GM12872 (cell line): ENCODE measurements around the gene TNFRSF11A.

Experiments used
- TF ChIP-seq, protein P1 (sequence below): IDR thresholded peaks from 3 replicates; pipeline ENCODE4 v1.5.1; 2011; ENCODE audit warnings: low read depth, mild to moderate bottlenecking, low read length, moderate library complexity; ENCODE audit not compliant: insufficient read depth

TNFRSF11A gene

DNA sequence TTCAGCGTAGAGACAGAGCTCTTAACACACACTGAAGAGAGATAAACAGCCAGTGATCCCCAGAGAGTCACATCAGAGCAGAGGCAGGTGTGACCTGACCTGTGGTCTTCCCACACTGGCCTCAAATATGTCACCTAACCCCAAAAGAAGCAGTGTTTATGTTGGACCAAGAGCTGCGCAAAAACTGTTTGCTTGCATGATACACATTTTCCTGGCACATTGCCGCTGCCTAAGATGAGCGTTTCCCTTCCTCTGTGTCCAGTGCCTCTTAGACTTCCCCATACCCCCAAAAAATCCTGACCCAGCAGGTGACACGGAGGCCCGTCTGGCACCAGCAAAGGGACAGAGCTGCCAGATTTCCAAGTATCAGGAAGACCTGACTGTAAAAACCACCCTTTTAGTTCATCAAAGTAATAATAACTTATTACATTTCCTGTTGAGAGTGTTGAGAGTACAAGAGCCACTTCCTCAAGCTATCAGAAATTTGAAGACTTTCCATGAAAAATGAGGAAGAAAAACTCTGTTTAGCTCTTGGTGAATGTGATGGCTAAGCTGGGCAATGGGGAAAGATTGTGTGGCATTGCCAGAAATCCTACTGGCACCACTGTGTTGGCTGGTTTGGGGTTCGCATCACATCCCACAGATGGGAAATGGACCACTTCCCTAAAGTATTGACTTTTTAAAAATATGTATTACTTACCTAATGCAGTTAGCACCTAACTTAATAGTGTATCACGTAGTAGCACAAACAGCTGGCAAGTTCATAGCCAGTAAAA is 6.7 kb downstream of the TNFRSF11A start:
- TF ChIP-seq, protein P1, sequence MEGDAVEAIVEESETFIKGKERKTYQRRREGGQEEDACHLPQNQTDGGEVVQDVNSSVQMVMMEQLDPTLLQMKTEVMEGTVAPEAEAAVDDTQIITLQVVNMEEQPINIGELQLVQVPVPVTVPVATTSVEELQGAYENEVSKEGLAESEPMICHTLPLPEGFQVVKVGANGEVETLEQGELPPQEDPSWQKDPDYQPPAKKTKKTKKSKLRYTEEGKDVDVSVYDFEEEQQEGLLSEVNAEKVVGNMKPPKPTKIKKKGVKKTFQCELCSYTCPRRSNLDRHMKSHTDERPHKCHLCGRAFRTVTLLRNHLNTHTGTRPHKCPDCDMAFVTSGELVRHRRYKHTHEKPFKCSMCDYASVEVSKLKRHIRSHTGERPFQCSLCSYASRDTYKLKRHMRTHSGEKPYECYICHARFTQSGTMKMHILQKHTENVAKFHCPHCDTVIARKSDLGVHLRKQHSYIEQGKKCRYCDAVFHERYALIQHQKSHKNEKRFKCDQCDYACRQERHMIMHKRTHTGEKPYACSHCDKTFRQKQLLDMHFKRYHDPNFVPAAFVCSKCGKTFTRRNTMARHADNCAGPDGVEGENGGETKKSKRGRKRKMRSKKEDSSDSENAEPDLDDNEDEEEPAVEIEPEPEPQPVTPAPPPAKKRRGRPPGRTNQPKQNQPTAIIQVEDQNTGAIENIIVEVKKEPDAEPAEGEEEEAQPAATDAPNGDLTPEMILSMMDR = no peak

DNA sequence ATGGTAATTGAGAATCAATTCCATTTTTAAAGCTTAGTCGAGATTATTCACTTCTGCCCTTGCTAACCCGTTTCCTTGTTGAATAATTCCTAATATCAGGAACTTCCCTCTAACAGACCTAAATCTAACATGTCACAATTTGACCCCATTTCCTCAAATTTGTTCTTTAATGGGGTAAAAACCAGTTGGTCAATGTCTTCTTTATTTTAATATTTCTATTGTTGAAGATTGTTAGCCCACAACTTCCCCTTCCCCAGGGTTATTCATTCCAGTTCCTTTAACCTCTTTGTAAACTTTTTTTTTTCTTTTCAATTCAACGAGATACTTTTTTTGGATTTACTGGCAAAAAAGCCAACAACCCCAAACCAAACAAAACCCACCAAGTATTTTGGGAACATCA is 7.3 kb downstream of the TNFRSF11A start:
- TF ChIP-seq, protein P1 = no peak

DNA sequence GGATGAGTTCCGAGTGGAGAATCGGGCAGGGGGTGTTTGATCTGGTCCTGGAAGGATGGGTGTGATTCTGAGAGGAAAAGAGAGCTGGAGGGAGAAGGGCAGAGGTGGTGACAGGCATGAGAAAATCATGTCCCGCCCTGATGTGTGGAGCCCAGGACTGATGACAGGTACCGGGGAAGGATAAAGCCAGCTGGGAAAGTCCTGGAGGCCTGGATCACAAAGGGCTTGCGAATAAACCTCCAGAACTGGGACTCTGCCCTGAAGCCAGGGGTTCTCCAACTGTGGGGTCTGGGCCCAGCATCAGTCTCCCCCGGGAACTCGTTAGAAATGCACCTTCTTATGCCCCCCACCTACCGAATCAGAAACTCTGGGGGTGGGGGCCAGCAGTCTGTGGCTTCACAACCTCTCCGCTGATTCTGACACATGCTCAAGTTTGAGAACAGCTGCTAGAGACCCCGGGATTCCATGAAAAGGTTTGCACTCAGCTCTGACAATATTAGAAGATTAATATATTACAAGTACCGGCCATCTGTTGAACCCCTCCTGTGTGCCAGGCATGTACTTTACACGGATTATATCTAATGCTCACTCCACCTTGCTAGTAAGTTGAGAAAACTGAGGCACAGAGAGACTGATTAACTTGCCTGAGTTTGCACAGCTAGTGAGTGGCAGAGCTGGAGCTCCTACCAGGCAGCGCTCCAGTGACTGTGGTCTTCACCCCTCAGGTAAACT is 8.0 kb downstream of the TNFRSF11A start:
- TF ChIP-seq, protein P1 = no peak

DNA sequence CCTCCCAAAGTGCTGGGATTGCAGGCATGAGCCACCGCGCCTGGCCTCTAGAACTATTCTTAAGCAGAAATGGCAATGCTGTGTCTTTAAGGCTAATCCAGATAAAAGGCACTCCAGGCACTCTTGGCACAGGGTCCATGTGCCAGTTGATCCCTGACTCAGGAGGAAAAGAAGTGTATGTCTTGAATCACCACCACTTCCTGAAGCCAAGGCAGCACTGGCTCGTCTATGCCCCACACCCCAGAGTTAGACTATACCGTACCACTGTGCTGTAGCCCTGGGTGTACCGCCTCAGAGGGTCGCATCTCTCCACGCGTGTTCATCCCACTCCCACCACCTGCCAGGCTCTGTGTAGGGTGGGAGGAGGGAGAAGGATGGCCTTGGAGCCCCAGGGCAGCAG is 9.0 kb downstream of the TNFRSF11A start:
- TF ChIP-seq, protein P1 = no peak

DNA sequence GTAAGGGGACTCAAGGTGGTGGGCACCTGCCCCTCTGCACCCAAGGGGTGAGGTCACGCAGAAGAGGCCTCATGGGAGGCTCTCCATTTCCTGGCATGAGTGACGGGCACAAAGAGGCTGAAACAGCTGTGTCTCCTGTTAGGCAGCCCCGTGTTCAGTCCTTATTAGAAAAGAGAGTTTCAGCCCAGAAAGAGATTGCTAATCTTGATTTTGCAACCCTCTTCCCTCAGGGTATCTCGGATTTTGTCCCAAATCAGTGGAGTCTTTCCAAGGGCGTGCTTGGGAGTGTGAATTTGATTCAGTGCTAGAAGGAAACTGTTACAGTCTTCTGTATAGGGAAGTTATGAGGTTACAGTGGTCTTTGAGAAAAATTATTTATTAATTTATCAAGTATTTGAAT is 10.4 kb downstream of the TNFRSF11A start:
- TF ChIP-seq, protein P1 = no peak

DNA sequence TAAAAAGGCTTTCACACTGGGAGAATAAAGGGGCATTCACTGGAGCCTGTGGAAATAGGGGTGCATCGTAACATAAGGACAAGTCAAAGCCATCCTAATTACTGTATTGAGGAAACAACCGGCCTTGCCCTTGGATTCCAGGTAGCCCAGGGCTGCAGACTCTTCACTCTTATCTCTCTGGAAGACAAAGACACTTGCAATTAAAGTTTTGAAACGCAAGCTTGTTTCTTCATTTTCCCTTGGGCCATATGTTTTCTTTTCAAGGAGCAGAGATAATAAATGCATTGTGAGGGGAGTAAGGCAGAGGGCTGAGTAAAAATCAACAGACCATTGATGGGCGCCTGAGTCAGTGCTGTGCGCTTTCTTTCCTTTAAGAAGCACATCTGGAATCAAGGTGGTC is 11.5 kb downstream of the TNFRSF11A start:
- TF ChIP-seq, protein P1 = no peak

DNA sequence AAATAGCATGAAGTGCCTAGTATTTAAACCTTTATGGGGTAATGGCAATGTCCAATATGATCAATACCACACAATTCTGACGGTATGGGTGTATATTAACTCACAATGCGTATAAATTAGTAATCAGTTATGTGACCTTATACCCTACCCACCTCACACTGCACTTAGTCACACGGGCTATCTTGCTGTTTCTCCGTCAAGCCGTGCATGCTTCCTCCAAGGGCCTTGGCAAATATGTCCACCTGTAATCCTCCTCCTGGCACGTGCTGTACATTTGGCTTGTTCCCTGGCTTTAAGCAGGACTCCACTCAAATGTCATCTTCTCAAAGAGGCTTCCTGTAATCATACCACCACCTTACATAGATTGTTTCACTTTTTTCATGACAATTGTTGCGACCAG is 12.2 kb downstream of the TNFRSF11A start:
- TF ChIP-seq, protein P1 = no peak
